HepG2 (cell line): ENCODE measurements around the gene SMURF2. TPM values are rescaled to one million over a fixed set of nuclear protein-coding genes. Genes with fewer than 3 reads are reported as not detected.
A peak's percentile ranks its signal among the peaks of the same experiment; 100 is the strongest.

Experiments used
- CAMTA2 ChIP-seq: sonication (generic); formaldehyde crosslinking; IDR thresholded peaks from 2 replicates; pipeline ENCODE4 v1.4.0; 2020; ENCODE audit warnings: mild to moderate bottlenecking, missing genetic modification reagents, borderline replicate concordance
- CBX2 ChIP-seq, 2 experiments: fragments of 200-600 bp in 1 of 2; sonication (generic); formaldehyde crosslinking in 1 of 2; IDR thresholded peaks; 2 replicates each; pipeline versions ENCODE4 v1.7.0 to v1.8.1; 2018 to 2022; ENCODE audit warnings: low read depth in 2 of 2, low read length in 1 of 2, mild to moderate bottlenecking in 1 of 2, missing genetic modification reagents in 1 of 2
- ELF4 ChIP-seq: sonication (generic); formaldehyde crosslinking; IDR thresholded peaks from 2 replicates; pipeline ENCODE4 v1.5.0; 2020; ENCODE audit warnings: missing genetic modification reagents, mild to moderate bottlenecking, moderate library complexity, borderline replicate concordance
- KMT2B ChIP-seq: IDR thresholded peaks from 2 replicates; pipeline ENCODE4 v1.6.1; 2016; ENCODE audit warnings: missing genetic modification reagents, missing compliant biosample characterization
- MAZ ChIP-seq, 2 experiments: sonication (generic) in 1 of 2; formaldehyde crosslinking in 1 of 2; IDR thresholded peaks; 2 replicates each; pipeline versions ENCODE4 v1.5.0 to v1.6.1; 2012 to 2020; ENCODE audit warnings: low read depth in 2 of 2, mild to moderate bottlenecking in 2 of 2, borderline replicate concordance in 1 of 2, improper control_type of control experiment in 1 of 2, low read length in 1 of 2, missing genetic modification reagents in 1 of 2, moderate library complexity in 1 of 2
- MTA3 ChIP-seq: sonication (generic); formaldehyde crosslinking; IDR thresholded peaks from 2 replicates; pipeline ENCODE4 v1.4.0; 2020; ENCODE audit warnings: missing genetic modification reagents
- NFYC ChIP-seq: IDR thresholded peaks from 2 replicates; pipeline ENCODE4 v1.6.1; 2016; ENCODE audit warnings: missing genetic modification reagents, missing compliant biosample characterization
- PTBP1 ChIP-seq: fragments of 200-400 bp; formaldehyde crosslinking; IDR thresholded peaks from 2 replicates; pipeline ENCODE4 v1.6.1; 2018; ENCODE audit warnings: low read length, low read depth; ENCODE audit not compliant: poor library complexity, severe bottlenecking
- SMAD9 ChIP-seq: sonication (generic); formaldehyde crosslinking; IDR thresholded peaks from 2 replicates; pipeline ENCODE4 v1.5.1; 2020; ENCODE audit warnings: mild to moderate bottlenecking, missing genetic modification reagents
- SUZ12 ChIP-seq: fragments of 150-350 bp; IDR thresholded peaks from 2 replicates; pipeline ENCODE4 v1.6.1; 2014; ENCODE audit warnings: low read depth, low read length
- TARDBP ChIP-seq: sonication (generic); formaldehyde crosslinking; IDR thresholded peaks from 2 replicates; pipeline ENCODE4 v1.8.0; 2022; ENCODE audit warnings: mild to moderate bottlenecking, missing genetic modification reagents
- ZBTB1 ChIP-seq: sonication (generic); formaldehyde crosslinking; IDR thresholded peaks from 2 replicates; pipeline ENCODE4 v1.4.0; 2020; ENCODE audit warnings: missing genetic modification reagents, borderline replicate concordance
- ZFY ChIP-seq: sonication (generic); formaldehyde crosslinking; IDR thresholded peaks from 2 replicates; pipeline ENCODE4 v1.4.0; 2020; ENCODE audit warnings: missing genetic modification reagents
- ZNF263 ChIP-seq: sonication (generic); formaldehyde crosslinking; IDR thresholded peaks from 2 replicates; pipeline ENCODE4 v1.4.0; 2020; ENCODE audit warnings: missing genetic modification reagents
- ZNF350 ChIP-seq: sonication (generic); formaldehyde crosslinking; IDR thresholded peaks from 2 replicates; pipeline ENCODE4 v1.4.0; 2020; ENCODE audit warnings: mild to moderate bottlenecking, low read depth, missing genetic modification reagents, borderline replicate concordance
- ZNF430 ChIP-seq: sonication (generic); formaldehyde crosslinking; IDR thresholded peaks from 2 replicates; pipeline ENCODE4 v1.9.0; 2021; ENCODE audit warnings: mild to moderate bottlenecking, missing genetic modification reagents
- ZNF574 ChIP-seq: sonication (generic); formaldehyde crosslinking; IDR thresholded peaks from 2 replicates; pipeline ENCODE4 v1.4.0; 2020; ENCODE audit warnings: missing genetic modification reagents
- ZNF607 ChIP-seq: sonication (generic); formaldehyde crosslinking; IDR thresholded peaks from 2 replicates; pipeline ENCODE4 v1.5.1; 2020; ENCODE audit warnings: missing genetic modification reagents, mild to moderate bottlenecking, borderline replicate concordance
- ZNF7 ChIP-seq: IDR thresholded peaks from 2 replicates; pipeline ENCODE4 v1.6.1; 2016; ENCODE audit warnings: missing biosample characterization, missing genetic modification reagents
- polyA plus RNA-seq, 8 experiments: library from polyadenylated mRNA; depleted of rRNA in 3 of 8; stranded (reverse) in 7 of 8; unstranded in 1 of 8; fragments of >200 nt; fragmentation: Illumina TruSeq in 4 of 8; extraction: Trizol in 4 of 8; gene quantifications; 2 replicates each; pipeline versions ENCODE4 v1.2.1 to v1.2.3, GENCODE V29; 2011 to 2016; ENCODE audit warnings: low read depth in 4 of 8, missing spikeins in 1 of 8, mixed read lengths in 1 of 8; ENCODE audit not compliant: insufficient read depth in 1 of 8
- total RNA-seq, 5 experiments: library from RNA; depleted of rRNA; stranded (reverse); fragments of >200 nt; fragmentation: Illumina TruSeq; extraction: Trizol; gene quantifications; 2 replicates each; pipeline ENCODE4 v1.2.3, GENCODE V29; 2016; ENCODE audit warnings: low read depth in 1 of 5
- TF ChIP-seq, protein P1 (sequence below): sonication (generic); formaldehyde crosslinking; IDR thresholded peaks from 2 replicates; pipeline ENCODE4 v1.4.0; 2020; ENCODE audit warnings: missing genetic modification reagents
- TF ChIP-seq, protein P2 (sequence below): sonication (generic); formaldehyde crosslinking; IDR thresholded peaks from 2 replicates; pipeline ENCODE4 v1.5.1; 2020; ENCODE audit warnings: missing genetic modification reagents, mild to moderate bottlenecking, borderline replicate concordance

The SMURF2 gene
- total and polyA plus RNA-seq, 2 of the 13 experiments (the other 11 are each of a cell fraction or from before 2014, with no cell fraction given) = 14.9 to 24.3 TPM

GRCh38 chr17:64661976-64662773, at the start of gene SMURF2 (continued):
- TF ChIP-seq ZNF574 (CRISPR knock-in tag) (peak; percentile 62), ZNF263 (peak; percentile 81), CAMTA2 (no peak), NFYC (no peak), SMAD9 (no peak), ELF4 (no peak), SUZ12 (no peak), ZNF430 (CRISPR knock-in tag) (peak; percentile 51; the same call in 1 of the 2 replicates), PTBP1 (no peak), ZNF350 (CRISPR knock-in tag) (no peak; the same call in 1 of the 2 replicates), ZNF7 (no peak), ZBTB1 (CRISPR knock-in tag) (no peak), CBX2 (IDR thresholded peaks at IDR 0.05; ENCODE audit: low read depth, low read length) (no peak), CBX2 (CRISPR knock-in tag; IDR thresholded peaks at IDR 0.05; ENCODE audit: low read depth) (no peak), MTA3 (CRISPR knock-in tag) (no peak), ZFY (peak; percentile 93), MAZ (IDR thresholded peaks at IDR 0.05; ENCODE audit: borderline replicate concordance, low read depth, low read length) (peak; percentile 73; the same call in 1 of the 2 replicates), MAZ (CRISPR knock-in tag; IDR thresholded peaks at IDR 0.05; ENCODE audit: low read depth) (peak; percentile 89), TARDBP (CRISPR knock-in tag) (no peak), ZNF607 (CRISPR knock-in tag) (peak; percentile 66; the same call in 1 of the 2 replicates), KMT2B (CRISPR knock-in tag) (0 out of 2 replicates have a peak, but pooled peaks have one; percentile 48)
- TF ChIP-seq, protein P1, sequence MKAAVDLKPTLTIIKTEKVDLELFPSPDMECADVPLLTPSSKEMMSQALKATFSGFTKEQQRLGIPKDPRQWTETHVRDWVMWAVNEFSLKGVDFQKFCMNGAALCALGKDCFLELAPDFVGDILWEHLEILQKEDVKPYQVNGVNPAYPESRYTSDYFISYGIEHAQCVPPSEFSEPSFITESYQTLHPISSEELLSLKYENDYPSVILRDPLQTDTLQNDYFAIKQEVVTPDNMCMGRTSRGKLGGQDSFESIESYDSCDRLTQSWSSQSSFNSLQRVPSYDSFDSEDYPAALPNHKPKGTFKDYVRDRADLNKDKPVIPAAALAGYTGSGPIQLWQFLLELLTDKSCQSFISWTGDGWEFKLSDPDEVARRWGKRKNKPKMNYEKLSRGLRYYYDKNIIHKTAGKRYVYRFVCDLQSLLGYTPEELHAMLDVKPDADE (CRISPR knock-in tag) = no peak
- TF ChIP-seq, protein P2, sequence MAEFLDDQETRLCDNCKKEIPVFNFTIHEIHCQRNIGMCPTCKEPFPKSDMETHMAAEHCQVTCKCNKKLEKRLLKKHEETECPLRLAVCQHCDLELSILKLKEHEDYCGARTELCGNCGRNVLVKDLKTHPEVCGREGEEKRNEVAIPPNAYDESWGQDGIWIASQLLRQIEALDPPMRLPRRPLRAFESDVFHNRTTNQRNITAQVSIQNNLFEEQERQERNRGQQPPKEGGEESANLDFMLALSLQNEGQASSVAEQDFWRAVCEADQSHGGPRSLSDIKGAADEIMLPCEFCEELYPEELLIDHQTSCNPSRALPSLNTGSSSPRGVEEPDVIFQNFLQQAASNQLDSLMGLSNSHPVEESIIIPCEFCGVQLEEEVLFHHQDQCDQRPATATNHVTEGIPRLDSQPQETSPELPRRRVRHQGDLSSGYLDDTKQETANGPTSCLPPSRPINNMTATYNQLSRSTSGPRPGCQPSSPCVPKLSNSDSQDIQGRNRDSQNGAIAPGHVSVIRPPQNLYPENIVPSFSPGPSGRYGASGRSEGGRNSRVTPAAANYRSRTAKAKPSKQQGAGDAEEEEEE (CRISPR knock-in tag) = no peak
